Muscle of back (tissue), 11 donors: ENCODE results near the gene KCNJ1. TPM values are rescaled to one million over a fixed set of nuclear protein-coding genes. Genes with fewer than 3 reads are reported as not detected.
A peak's percentile ranks its signal among the peaks of the same experiment; 100 is the strongest.

ENCODE experiments used
- DNase-seq, 3 donors: peaks; one replicate each; pipeline versions ENCODE4 v3.0.0 to v3.0.0-alpha.2; 2013
- polyA plus RNA-seq, 10 donors: library from polyadenylated mRNA; unstranded; fragments of 120-200 nt; gene quantifications; one replicate each; pipeline ENCODE4 v1.2.1, GENCODE V29; 2013; ENCODE audit not compliant: insufficient read length in 10 of 10

The KCNJ1 gene
- polyA plus RNA-seq, 10 donors: 0.07 to 0.55 (median 0.23) TPM; not detected in 2

DNA sequence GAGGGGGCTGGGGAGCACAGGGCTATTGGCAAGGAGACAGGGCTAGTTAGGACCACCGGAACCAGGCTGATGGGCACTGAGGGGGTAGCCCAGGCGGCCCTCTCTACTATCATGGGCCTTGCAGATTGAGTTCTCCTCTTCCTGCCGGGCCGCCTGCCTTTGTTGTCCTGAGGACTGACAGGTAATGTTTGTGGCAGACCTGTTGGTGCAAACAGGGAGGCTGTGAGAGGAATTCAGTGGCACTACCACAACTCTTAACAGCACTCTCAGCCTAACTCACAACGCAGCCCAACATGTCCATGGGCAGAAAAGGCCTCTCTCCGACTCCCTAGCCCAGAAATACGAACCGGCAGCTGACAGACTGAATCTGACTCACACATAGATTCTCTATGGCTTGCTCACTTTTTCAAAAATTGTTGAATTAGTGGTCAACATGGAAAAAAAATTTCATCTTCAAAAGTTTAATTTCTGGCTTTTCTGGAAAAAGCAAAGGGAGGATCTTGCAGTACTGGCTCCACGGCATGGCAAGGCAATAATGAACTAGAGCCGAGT, 35.5 kb upstream of the KCNJ1 start:
- peak in 1 of 3 donors; percentile 45 for DNase-seq

GRCh38 chr11:128901653-128902514, 34.8 kb upstream of the KCNJ1 start:
- DNase-seq: no peak

DNA sequence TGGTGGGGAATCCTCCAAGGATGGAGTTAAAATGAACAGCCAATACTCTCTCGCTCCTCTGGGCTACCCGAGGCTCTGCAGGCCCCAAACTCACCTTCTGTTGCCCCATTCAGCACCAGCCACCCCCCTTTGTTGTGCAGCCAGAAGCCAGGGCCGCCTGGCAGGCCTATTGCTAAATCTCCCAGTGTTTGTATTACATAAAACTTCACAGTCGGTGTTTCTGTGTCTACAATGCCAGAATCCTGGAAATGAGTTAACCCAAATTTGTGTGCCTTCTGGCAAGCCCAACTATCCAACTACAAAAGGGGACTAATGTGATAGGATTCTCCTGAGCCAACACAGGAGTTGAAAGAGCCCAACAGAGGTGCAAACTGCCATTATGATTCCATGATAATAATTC, 33.4 kb upstream of the KCNJ1 start:
- no peak for DNase-seq

DNA sequence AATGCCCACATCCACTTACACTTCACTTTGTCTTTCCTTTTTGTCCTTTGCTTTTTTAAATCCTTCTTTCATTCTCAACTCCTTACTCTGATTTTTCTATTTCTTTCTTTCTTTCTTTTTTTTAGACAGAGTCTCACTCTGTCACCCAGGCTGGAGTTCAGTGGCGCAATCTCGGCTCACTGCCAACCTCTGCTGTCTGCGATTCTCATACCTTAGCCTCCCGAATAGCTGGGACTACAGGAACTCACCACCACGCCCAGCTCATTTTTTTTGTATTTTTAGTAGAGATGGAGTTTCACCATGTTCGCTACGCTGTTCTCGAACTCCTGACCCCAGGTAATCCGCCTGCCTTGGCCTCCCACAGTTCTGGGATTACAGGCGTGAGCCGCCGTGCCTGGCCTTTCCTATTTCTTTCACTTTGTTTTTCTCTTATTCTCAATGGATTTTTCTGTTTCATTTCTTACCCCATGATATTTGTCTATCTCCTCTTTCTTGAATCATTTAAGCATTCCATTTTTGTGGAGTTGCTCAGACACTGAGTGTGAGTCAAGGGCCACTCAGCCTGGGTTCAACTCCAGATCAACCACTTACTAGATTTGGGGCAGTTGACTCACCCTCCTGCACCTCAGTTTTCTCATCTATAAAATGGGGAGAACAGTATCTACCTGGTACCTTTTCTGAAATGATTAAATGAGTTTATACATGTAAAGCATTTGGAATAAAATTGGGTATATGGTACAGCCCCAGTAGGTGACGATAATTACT, 31.7 kb upstream of the KCNJ1 start:
- no peak for DNase-seq

GRCh38 chr11:128897826-128898225, 30.7 kb upstream of the KCNJ1 start:
- DNase-seq: no peak

DNA sequence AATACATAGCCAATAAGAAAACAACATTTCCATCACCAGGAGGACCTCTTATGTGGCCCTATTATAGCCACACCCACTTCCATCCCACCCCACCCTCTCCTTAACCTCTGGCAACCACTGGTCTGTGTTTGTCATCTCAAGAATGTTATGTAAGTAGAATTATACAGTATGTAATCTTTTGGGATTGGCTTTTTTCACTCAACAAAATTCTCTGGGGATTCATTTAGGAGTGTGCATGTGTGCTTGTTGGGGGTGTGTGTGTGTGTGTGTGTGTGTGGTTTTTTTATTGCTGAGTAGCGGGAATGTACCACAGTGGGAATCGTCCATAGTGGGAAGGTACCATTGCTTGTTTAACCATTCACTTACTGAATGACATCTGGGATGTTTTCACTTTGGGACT, 29.3 kb upstream of the KCNJ1 start:
- DNase-seq: no peak

DNA sequence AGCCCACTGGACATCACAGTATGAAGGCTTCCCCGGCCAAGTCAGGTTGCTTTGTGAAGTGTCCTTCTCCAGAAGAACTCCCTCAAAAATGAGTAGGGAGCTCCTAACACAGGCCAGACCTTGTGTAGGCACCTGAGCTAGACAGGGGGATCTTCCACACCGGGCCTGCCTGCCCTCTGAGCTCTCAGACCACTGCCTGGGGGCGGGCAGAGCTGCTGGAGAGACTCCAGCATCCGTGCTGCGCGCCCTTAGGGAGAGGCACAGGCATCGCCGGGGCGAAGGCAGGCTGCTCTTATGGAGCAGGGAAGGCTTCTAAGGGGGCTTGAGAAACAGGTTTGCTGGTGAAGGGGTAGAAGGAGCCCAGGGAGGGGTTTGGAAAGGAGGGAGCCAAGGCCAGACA, 28.4 kb upstream of the KCNJ1 start:
- DNase-seq: no peak

GRCh38 chr11:128894685-128895084, 27.6 kb upstream of the KCNJ1 start:
- DNase-seq: no peak

- DNase-seq: no peak
Observed at GRCh38 chr11:128894286-128894681, 27.2 kb upstream of the KCNJ1 start.

GRCh38 chr11:128893578-128894285, 26.6 kb upstream of the KCNJ1 start:
- DNase-seq: no peak

DNA sequence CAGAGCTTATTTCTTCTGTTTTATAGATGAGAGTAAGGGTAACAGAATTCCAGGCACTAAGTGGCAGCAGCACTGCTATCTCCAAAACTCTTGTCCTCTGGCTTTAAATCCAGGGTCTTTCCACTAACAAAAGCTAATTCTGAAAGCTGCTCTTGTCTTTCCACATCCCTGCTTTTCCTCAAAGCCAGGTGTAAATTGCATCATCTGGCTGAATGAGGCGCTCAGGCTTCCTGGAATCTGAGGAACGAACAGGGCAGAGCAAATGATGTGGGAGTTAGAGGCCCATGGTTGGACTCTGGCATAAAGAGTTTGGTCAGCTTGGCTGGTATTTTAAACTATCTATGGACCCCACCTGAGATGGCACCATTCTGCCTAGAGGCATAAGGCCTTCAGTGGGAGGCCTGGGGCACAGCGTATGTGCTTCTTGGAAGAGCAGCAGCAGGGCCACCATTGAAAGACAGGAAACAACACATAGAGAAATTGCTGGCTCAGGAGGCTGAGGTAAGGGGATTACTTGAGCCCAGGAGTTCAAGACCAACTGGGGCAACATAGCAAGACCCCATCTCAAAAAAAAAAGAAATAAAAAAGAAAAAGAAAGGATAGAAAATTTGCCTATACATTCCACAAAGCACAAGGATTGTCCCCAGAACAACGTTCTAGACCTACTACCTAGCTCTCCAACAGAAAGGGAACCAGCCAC, 25.9 kb upstream of the KCNJ1 start:
- no peak for DNase-seq

DNA sequence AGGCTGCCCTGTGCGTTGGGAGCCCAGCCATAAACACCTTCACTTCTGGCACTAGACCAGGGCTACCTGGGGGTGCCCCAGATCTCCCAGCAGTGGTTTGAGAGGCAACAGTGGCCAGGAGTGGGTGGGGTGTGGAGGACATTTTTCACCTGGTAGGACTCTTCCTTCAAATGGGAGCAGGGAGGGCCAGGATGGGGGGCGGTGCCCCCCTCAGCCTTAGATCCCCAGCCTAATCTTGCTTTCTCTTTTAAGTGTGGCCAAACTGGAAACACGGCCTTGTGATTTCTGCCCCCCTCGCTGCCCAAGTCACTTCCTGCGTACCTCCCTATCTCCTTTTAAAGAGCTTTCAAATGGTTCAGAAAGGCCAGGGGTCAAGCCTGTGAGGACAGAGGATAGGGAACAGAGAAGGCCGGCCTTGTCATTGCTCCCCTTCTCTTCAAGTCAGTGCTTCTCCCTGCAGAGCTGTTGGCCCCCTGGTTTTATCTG, 24.9 kb upstream of the KCNJ1 start:
- no peak for DNase-seq

DNA sequence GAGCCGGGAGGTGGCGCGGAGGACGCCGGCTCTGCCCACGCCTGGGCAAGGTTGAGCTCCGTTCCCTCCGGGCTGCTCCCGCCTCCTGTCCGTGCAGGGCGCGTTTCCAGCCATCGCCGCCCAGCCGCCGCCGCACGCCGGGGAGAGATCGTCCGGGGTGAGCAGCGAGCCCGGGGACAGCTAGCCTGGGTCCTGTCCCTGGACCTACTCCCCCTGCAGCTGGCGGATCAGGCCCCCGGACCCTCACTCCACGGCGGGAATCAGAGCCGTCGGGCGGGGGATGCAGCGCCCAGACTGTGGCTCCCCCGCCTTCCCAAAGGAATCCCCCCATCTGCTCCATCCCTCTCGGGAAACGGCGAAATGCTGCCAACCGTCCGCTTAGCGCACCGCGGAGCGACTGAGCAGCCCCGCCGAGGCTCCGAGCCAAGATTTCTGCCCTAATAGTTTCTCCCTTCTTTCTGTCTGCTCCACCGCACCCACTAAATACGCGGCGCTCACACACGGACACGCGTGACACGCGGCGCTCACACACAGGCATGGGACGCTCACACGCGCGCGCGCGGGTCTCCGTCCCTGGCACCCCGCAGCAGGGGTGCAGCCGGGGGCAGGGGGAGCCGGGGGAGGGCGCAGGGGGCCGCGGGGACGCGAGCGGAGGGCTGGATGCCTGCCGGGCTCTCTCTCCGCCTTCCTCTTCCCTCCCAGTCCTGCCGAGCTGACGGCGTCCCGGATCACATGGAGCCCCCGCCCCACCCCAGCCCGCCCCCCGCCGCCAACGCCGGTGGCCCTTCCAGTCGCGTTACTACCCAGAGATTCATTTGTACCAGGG, 23.7 kb upstream of the KCNJ1 start, which contains the start of gene KCNJ5:
Gene KCNJ5 (plus strand): TSS at position 814 of the 826 bp plus-strand sequence. CDS start 19,918 bp downstream, outside the sequence.
- DNase-seq: peak in 2 of 3 donors; percentile 44 to 78

DNA sequence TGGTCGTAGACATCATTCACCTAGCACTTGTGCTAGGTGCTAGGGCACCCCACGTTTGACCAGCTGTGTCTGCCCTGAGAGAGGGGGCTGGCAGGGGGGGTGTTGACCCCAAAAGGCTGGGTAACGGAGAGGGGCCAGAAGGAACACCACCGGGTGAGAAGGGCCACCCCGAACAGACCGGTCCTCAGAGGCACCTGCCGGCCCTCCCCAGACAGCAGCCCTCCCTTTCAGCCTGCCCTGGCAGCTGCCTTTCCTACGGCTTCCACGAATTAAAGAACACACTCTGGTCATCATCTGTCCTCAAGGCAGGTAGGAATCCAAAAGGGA, 23.1 kb upstream of the KCNJ1 start:
- DNase-seq: no peak

DNA sequence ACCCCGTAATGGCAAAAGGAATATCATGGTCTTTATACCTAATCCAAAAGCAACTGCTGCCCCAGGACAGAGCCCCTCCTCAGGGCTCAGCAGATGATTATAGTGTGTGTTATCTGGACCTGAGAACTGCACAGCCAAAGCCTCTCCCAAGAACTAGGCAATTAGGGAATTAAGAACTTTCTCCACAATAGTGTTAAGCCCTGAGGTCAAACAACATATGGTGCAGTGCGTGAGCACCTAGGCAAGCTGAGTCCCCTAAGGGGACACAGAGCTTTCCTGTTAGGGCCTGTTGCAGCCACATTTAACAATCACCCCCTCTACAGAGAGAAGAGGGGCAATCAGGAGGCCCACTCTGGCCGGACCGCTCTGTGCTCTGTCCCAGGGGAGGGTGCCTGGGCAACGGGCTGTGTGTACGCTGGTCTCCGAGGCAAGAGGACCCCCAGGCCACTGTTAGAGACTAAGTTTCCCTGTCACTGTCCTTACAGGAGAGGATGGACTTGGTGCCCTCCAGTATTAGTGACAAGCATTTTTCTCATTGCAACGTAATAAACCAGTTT, 22.6 kb upstream of the KCNJ1 start:
- DNase-seq: no peak

DNA sequence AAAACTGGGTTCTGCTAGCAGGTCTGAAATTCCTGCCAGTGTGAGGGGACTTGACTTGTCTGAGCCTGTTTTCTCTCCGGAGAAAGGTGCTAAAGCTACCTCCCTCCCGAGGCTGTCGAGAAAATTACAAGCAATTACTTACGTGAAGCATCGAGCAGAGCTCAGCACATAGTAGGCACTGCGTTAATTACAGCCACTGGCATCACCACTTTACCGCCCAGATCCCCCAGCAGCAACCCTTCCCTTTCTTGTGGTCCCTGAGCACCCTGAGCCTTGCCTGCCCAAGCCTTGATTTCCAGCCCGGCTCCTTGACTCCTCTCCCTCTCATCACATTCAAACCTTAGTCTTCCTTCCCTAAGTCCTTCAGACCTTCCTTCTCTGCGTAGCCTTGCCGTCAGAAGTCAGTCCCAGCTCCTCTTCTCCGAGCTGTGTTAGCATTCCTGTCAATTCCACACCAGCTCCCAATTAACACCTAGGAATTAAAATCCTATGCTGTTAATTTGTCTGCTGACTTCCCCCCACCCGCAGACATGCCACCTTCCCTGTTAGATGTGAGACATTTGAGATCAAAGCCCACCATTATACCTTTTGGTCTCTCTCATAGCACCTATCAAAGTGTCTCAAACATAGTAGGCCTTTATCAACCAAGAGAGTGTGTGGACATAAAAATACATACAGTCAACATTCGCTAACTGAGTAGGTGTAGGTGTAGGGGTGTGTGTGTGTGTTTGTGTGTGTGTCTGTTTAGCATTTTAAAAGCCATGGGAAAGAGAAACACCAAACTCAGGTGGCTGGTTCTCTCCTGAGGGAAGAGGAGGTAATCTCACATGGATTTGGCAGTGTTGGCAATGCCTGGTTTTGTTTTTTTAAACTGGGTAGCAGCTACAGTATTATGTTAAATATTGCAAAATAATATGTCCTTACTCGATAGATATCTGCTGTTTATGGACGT, 21.2 kb upstream of the KCNJ1 start:
- DNase-seq: no peak

DNA sequence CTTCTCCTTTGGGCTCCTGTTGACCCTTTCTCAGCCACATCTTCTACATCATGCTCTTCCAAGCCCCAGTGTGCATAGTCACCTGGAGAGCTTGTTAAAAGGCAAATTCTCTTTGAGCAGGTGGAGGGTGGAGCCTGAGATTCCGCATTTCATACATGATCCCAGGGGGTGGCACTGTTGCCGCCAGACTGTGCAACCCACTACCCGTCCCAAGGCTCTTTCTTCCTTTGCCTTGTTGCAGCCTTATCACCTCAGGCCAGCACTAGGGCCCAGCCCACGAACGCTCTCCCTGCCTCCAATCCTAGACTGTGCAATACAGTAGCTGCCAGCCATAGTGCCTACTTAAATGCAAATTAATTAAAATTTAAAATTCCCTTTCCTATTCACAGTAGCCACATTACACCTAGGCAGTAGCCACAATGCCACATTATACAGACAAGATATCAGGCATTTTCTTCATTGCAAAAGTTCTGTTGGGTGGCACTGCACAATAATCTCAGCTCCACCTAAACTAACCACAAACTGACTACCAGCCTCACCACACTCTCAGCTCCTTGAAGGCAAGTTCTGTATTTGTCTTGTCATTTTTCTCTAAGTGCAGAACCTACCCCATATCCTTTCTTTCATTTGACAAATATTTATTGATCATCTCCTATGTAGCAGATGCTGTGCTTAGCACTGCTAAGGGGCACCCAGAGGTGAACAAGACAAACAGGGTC, 19.5 kb upstream of the KCNJ1 start:
- no peak for DNase-seq

- DNase-seq: peak; percentile 55 to 77 (median 66)
Observed at GRCh38 chr11:128884703-128885338, 17.7 kb upstream of the KCNJ1 start.
